Spleen (tissue), 7 donors: Measurements from ENCODE around the gene OR3A2.
"Not testable (repeated sequence)": the region's sequence is repeated elsewhere in the genome, so short reads cannot be mapped to it uniquely, and the experiment has no call there.

Experiments
- POLR2A ChIP-seq, 3 donors: fragments of 450-650 bp; IDR thresholded peaks; one replicate each; pipeline ENCODE4 v1.5.1; 2017; ENCODE audit warnings: antibody characterized with exemption in 3 of 3, mild to moderate bottlenecking in 1 of 3
- POLR2AphosphoS5 ChIP-seq, 3 donors: sonication (generic); formaldehyde crosslinking; IDR thresholded peaks; one replicate each; pipeline ENCODE4 v1.5.1; 2017; ENCODE audit warnings: antibody characterized with exemption in 3 of 3
- TF ChIP-seq, protein P1 (sequence below), 11 experiments: fragments of 200-600 bp in 7 of 11; fragments of 450-650 bp in 4 of 11; sonication (generic) in 4 of 11; IDR thresholded peaks in 8 of 11; conservative IDR thresholded peaks in 3 of 11; 1 replicate in 7 of 11; 2 replicates in 4 of 11; pipeline versions ENCODE4 v1.4.0 to v1.8.0; 2016 to 2021; ENCODE audit warnings: antibody characterized with exemption in 11 of 11, inconsistent platforms in 4 of 11, mild to moderate bottlenecking in 1 of 11
- donor health status: DM: no; HTN: no; CAD: no; lungs with moderate emphysema.
- donor health status: DM: no; HTN: no; CAD: no.
- donor health status: DM: no; HTN: no; CAD: no.

DNA sequence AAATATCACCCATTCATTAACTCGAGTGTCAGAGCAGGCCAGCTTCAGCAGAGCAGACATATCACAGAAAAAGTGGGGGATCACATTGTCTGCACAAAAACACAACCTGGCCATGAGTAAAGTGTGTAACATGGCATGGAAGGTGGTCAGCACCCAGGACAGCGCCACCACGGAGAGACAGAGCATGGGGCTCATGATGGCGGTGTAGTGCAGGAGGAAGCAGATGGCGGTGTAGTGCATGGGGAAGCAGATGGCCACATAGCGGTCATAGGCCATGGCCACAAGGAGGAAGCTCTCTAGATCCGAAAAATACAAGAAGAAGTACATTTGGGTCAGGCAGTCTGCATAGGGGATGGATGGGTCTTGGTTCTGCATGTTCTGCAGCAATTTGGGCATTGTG lies 47.1 kb upstream of the OR3A2 start:
- TF ChIP-seq, protein P1, sequence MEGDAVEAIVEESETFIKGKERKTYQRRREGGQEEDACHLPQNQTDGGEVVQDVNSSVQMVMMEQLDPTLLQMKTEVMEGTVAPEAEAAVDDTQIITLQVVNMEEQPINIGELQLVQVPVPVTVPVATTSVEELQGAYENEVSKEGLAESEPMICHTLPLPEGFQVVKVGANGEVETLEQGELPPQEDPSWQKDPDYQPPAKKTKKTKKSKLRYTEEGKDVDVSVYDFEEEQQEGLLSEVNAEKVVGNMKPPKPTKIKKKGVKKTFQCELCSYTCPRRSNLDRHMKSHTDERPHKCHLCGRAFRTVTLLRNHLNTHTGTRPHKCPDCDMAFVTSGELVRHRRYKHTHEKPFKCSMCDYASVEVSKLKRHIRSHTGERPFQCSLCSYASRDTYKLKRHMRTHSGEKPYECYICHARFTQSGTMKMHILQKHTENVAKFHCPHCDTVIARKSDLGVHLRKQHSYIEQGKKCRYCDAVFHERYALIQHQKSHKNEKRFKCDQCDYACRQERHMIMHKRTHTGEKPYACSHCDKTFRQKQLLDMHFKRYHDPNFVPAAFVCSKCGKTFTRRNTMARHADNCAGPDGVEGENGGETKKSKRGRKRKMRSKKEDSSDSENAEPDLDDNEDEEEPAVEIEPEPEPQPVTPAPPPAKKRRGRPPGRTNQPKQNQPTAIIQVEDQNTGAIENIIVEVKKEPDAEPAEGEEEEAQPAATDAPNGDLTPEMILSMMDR (IDR thresholded peaks at IDR 0.05 in 8 of 11, conservative IDR thresholded peaks at IDR 0.05 in 3 of 11), result not testable (repeated sequence)
- TF ChIP-seq POLR2AphosphoS5, POLR2A (IDR thresholded peaks at IDR 0.05): not testable (repeated sequence)
